Activated CD4-positive, alpha-beta T cell treated with anti-CD3 and anti-CD28 coated beads for 36 hours (primary cell): ENCODE results near the gene ARL6IP5. TPM values are rescaled to one million over a fixed set of nuclear protein-coding genes. Genes with fewer than 3 reads are reported as not detected.

Experiments
- ATAC-seq: fragments of 200-7000 bp; cut with Tn5 transposase; one replicate; pipeline ENCODE4 v1.10.0; 2021; ENCODE audit warnings: mild to moderate bottlenecking, moderate library complexity
- CTCF ChIA-PET: fragments of 350-600 bp; sonication (Branson Sonifier 250); formaldehyde crosslinking; loops from one replicate; lab custom pipeline; 2021; ENCODE audit warnings: antibody characterized with exemption; lab: Charles Lee
- POLR2A ChIA-PET: fragments of 350-600 bp; sonication (Branson Sonifier 250); formaldehyde crosslinking; loops from one replicate; lab custom pipeline; 2021; ENCODE audit warnings: antibody characterized with exemption, inconsistent platforms; lab: Charles Lee
- DNase-seq: peaks from one replicate; pipeline ENCODE4 v3.0.0-alpha.2; 2020
- H3K27ac Mint-ChIP-seq: one replicate; pipeline ENCODE4 v1.8.0; 2021; ENCODE audit warnings: mixed read lengths
- H3K27me3 Mint-ChIP-seq: one replicate; pipeline ENCODE4 v1.8.0; 2021; ENCODE audit warnings: mixed read lengths
- H3K36me3 Mint-ChIP-seq: one replicate; pipeline ENCODE4 v1.8.0; 2021; ENCODE audit warnings: low read depth, mixed read lengths
- H3K4me1 Mint-ChIP-seq: one replicate; pipeline ENCODE4 v1.8.0; 2021; ENCODE audit warnings: mixed read lengths
- H3K4me3 Mint-ChIP-seq: one replicate; pipeline ENCODE4 v1.8.0; 2021; ENCODE audit warnings: mild to moderate bottlenecking, moderate library complexity, mixed read lengths
- H3K9me3 Mint-ChIP-seq: one replicate; pipeline ENCODE4 v1.8.0; 2021; ENCODE audit warnings: low read depth, mixed read lengths
- intact Hi-C, 2 experiments: fragments of 100-400 bp; cut with DNase I in 1 of 2; cut with micrococcal nuclease in 1 of 2; formaldehyde crosslinking; loops; one replicate each; pipeline versions ENCODE4 v1.14.2 to v1.15.1; 2022 to 2024; cut with DNase I, micrococcal nuclease
- microRNA-seq: library from miRNA; unstranded; fragments of <30 nt; microRNA quantifications from one replicate; pipeline ENCODE4 v1.2.0, GENCODE V29; 2021; ENCODE audit warnings: borderline replicate concordance
- total RNA-seq, 2 experiments: library from RNA; stranded (reverse); gene quantifications; one replicate each; pipeline ENCODE4 v1.2.3, GENCODE V29; 2021

Gene ARL6IP5
- total RNA-seq, 2 experiments from 2014 or later: 60.4 to 76.0 TPM

GRCh38 chr3:69149586-69149985 lies 64.8 kb downstream of the ARL6IP5 start:
- H3K27me3 Mint-ChIP-seq: no peaks in the 10 kb centered on the region
- POLR2A ChIA-PET: no interaction called here
- CTCF ChIA-PET: interaction anchor here (2.4 kb wide), 1 partner anchor 12 kb away, joined by 7 read pairs; no protein-coding TSS in a partner anchor
- DNase-seq (no peak), ATAC-seq (no peak)
- no peaks in the 10 kb centered on the region for H3K9me3 Mint-ChIP-seq
- no peak overlapping the region for H3K27ac Mint-ChIP-seq
- no peaks in the 10 kb centered on the region for H3K4me1 Mint-ChIP-seq
- intact Hi-C loops: no loop called here
- H3K4me3 Mint-ChIP-seq: no peak overlapping the region
- no peaks in the 10 kb centered on the region for H3K36me3 Mint-ChIP-seq

Small RNA genes lying within 50 kb of the gene (microRNA-seq; reads per million reads assigned to microRNA genes)
- gene MIR3136: 3.9 reads per million, percentile 7 among the genes with 10 or more reads in this experiment

Other genes with a start within 250 kb of the ARL6IP5 start
- not detected for gene TAFA4, start 152.4 kb upstream of the ARL6IP5 start, total RNA-seq
- gene EOGT, start 71.3 kb upstream of the ARL6IP5 start, total RNA-seq: 1 to 10 TPM; 6.0 to 8.4 TPM
- gene TMF1, start 32.6 kb upstream of the ARL6IP5 start, total RNA-seq: 10 to 100 TPM; 33.2 to 34.1 TPM
- 10 to 100 TPM; 59.5 to 72.2 TPM for gene UBA3, start 4.6 kb upstream of the ARL6IP5 start, total RNA-seq
- gene LMOD3, start 37.7 kb downstream of the ARL6IP5 start, total RNA-seq: not detected